IMR-90 (cell line): ENCODE results near the gene ADIG. TPM values are rescaled to one million over a fixed set of nuclear protein-coding genes. Genes with fewer than 3 reads are reported as not detected.

Experiments used
- ATAC-seq: fragments of 200-7000 bp; cut with Tn5 transposase; 2 replicates; pipeline ENCODE4 v1.9.1; 2020; ENCODE audit warnings: low read depth, mild to moderate bottlenecking, moderate library complexity
- BruUV-seq: library from RNA; stranded (reverse); fragments of 400-500 nt; replicated peaks from 2 replicates; lab custom pipeline; 2021; lab: Mats Ljungman, UMichigan
- CTCF ChIA-PET: fragments of 300-600 bp; formaldehyde crosslinking; extraction: SDS; loops from one replicate; lab custom pipeline; 2021; ENCODE audit warnings: antibody characterized with exemption; lab: Yijun Ruan, JAX
- POLR2A ChIA-PET: fragments of 300-600 bp; sonication (Branson Sonifier 250); formaldehyde crosslinking; loops from one replicate; lab custom pipeline; 2022; ENCODE audit warnings: antibody characterized with exemption; ENCODE audit not compliant: unreplicated experiment; lab: Charles Lee
- DNase-seq: peaks from one replicate; pipeline ENCODE4 v3.0.0; 2013
- H2AFZ ChIP-seq: replicated peaks from 2 replicates; pipeline ENCODE3; 2013; ENCODE audit warnings: low read length, mild to moderate bottlenecking; ENCODE audit not compliant: poor library complexity
- H2AK5ac ChIP-seq: 2 replicates; pipeline ENCODE4 v1.6.1; 2013; ENCODE audit warnings: low read depth, low read length, inconsistent platforms
- H2AK9ac ChIP-seq: replicated peaks from 2 replicates; pipeline ENCODE3; 2013; ENCODE audit warnings: mild to moderate bottlenecking, low read depth, low read length, moderate library complexity; ENCODE audit not compliant: poor library complexity
- H2BK120ac ChIP-seq: 2 replicates; pipeline ENCODE4 v1.6.1; 2013; ENCODE audit warnings: low read depth, low read length, inconsistent platforms
- H2BK15ac ChIP-seq: 3 replicates; pipeline ENCODE4 v1.6.1; 2013; ENCODE audit warnings: low read depth, low read length, inconsistent platforms
- H2BK20ac ChIP-seq: 2 replicates; pipeline ENCODE4 v1.6.1; 2013; ENCODE audit warnings: low read depth, mild to moderate bottlenecking, inconsistent platforms, low read length, moderate library complexity
- H2BK5ac ChIP-seq: 2 replicates; pipeline ENCODE4 v1.6.1; 2013; ENCODE audit warnings: mild to moderate bottlenecking, low read depth, low read length, inconsistent platforms; ENCODE audit not compliant: poor library complexity, severe bottlenecking
- H3K14ac ChIP-seq: replicated peaks from 2 replicates; pipeline ENCODE4 v1.6.1; 2013; ENCODE audit warnings: low read depth, low read length, inconsistent platforms
- H3K18ac ChIP-seq: 2 replicates; pipeline ENCODE4 v1.6.1; 2013; ENCODE audit warnings: low read depth, low read length, control low read depth
- H3K23ac ChIP-seq: 2 replicates; pipeline ENCODE4 v1.6.1; 2013; ENCODE audit warnings: low read depth, low read length, inconsistent platforms
- H3K27ac ChIP-seq: 2 replicates; pipeline ENCODE4 v1.5.1; 2013; ENCODE audit warnings: mild to moderate bottlenecking, control low read depth, low read length; ENCODE audit not compliant: insufficient read depth
- H3K27me3 ChIP-seq: 2 replicates; pipeline ENCODE4 v1.6.1; 2013; ENCODE audit warnings: low read length; ENCODE audit not compliant: control insufficient read depth, insufficient read depth
- H3K36me3 ChIP-seq: 2 replicates; pipeline ENCODE4 v1.6.1; 2013; ENCODE audit warnings: low read length, mixed read lengths; ENCODE audit not compliant: control insufficient read depth, insufficient read depth
- H3K4ac ChIP-seq: 2 replicates; pipeline ENCODE4 v1.6.1; 2013; ENCODE audit warnings: low read depth, low read length, inconsistent platforms
- H3K4me1 ChIP-seq: 2 replicates; pipeline ENCODE4 v1.6.1; 2013; ENCODE audit warnings: low read length, mixed read lengths; ENCODE audit not compliant: control insufficient read depth, insufficient read depth
- H3K4me2 ChIP-seq: 2 replicates; pipeline ENCODE4 v1.6.1; 2013; ENCODE audit warnings: low read depth, mild to moderate bottlenecking, control low read depth, low read length, moderate library complexity
- H3K4me3 ChIP-seq: 2 replicates; pipeline ENCODE4 v1.5.1; 2013; ENCODE audit warnings: low read depth, mild to moderate bottlenecking, control low read depth, low read length, moderate library complexity; ENCODE audit not compliant: insufficient read depth
- H3K56ac ChIP-seq: 2 replicates; pipeline ENCODE4 v1.6.1; 2013; ENCODE audit warnings: low read length, inconsistent platforms; ENCODE audit not compliant: insufficient read depth; ENCODE audit errors: extremely low read depth
- H3K79me1 ChIP-seq, 2 experiments: 2 replicates each; pipeline ENCODE4 v1.6.1; 2013; ENCODE audit warnings: low read length in 2 of 2, inconsistent platforms in 1 of 2, low read depth in 1 of 2
- H3K9ac ChIP-seq: 2 replicates; pipeline ENCODE4 v1.6.1; 2013; ENCODE audit warnings: low read depth, low read length, control low read depth
- H3K9me1 ChIP-seq: 2 replicates; pipeline ENCODE4 v1.6.1; 2013; ENCODE audit warnings: low read length, inconsistent platforms; ENCODE audit not compliant: insufficient read depth
- H3K9me3 ChIP-seq: 2 replicates; pipeline ENCODE4 v1.6.1; 2013; ENCODE audit warnings: low read length; ENCODE audit not compliant: control insufficient read depth, insufficient read depth
- H4K20me1 ChIP-seq: 2 replicates; pipeline ENCODE4 v1.6.1; 2013; ENCODE audit warnings: low read length, inconsistent platforms; ENCODE audit not compliant: insufficient read depth
- H4K5ac ChIP-seq: 2 replicates; pipeline ENCODE4 v1.6.1; 2013; ENCODE audit warnings: mild to moderate bottlenecking, low read depth, low read length, control low read depth
- H4K8ac ChIP-seq, 2 experiments: 2 replicates each; pipeline ENCODE4 v1.6.1; 2013; ENCODE audit warnings: low read depth in 2 of 2, low read length in 2 of 2, control low read depth in 1 of 2, inconsistent platforms in 1 of 2
- H4K91ac ChIP-seq: 2 replicates; pipeline ENCODE4 v1.6.1; 2013; ENCODE audit warnings: low read depth, low read length, inconsistent platforms; ENCODE audit not compliant: insufficient read depth
- BHLHE40 ChIP-seq: fragments of 150-350 bp; IDR thresholded peaks from 2 replicates; pipeline ENCODE4 v1.6.1; 2016; ENCODE audit warnings: mild to moderate bottlenecking, low read depth, low read length
- CEBPB ChIP-seq: IDR thresholded peaks from 2 replicates; pipeline ENCODE4 v1.6.1; 2012; ENCODE audit warnings: low read depth, low read length, improper control_type of control experiment
- CHD1 ChIP-seq: IDR thresholded peaks from 2 replicates; pipeline ENCODE4 v1.6.1; 2012; ENCODE audit warnings: low read depth, low read length, improper control_type of control experiment
- FOS ChIP-seq: fragments of 150-350 bp; IDR thresholded peaks from 2 replicates; pipeline ENCODE4 v1.6.1; 2016; ENCODE audit warnings: low read depth, low read length
- MAFK ChIP-seq: IDR thresholded peaks from 2 replicates; pipeline ENCODE4 v1.6.1; 2012; ENCODE audit warnings: low read depth, low read length, improper control_type of control experiment
- MXI1 ChIP-seq: IDR thresholded peaks from 2 replicates; pipeline ENCODE4 v1.6.1; 2012; ENCODE audit warnings: low read depth, mild to moderate bottlenecking, low read length, moderate library complexity, borderline replicate concordance
- NFE2L2 ChIP-seq: fragments of 150-350 bp; IDR thresholded peaks from 2 replicates; pipeline ENCODE4 v1.6.1; 2016; ENCODE audit warnings: low read depth, mild to moderate bottlenecking, low read length
- POLR2A ChIP-seq: IDR thresholded peaks from 2 replicates; pipeline ENCODE4 v1.6.1; 2012; ENCODE audit warnings: mild to moderate bottlenecking, low read depth, low read length
- RAD21 ChIP-seq: IDR thresholded peaks from 2 replicates; pipeline ENCODE4 v1.6.1; 2012; ENCODE audit warnings: low read length, improper control_type of control experiment
- RCOR1 ChIP-seq: IDR thresholded peaks from 2 replicates; pipeline ENCODE4 v1.6.1; 2012; ENCODE audit warnings: mild to moderate bottlenecking, low read length, improper control_type of control experiment; ENCODE audit not compliant: insufficient replicate concordance
- RFX5 ChIP-seq: IDR thresholded peaks from 2 replicates; pipeline ENCODE4 v1.8.0; 2012; ENCODE audit warnings: low read depth, mild to moderate bottlenecking, low read length, moderate library complexity
- WGBS, 2 experiments: methylation state at CpG; one replicate each; pipeline versions ENCODE4 v1.1.5 to v1.1.7; 2013; ENCODE audit warnings: missing lambda C conversion rate in 2 of 2; ENCODE audit not compliant: insufficient read length in 1 of 2; ENCODE audit errors: extremely low coverage in 2 of 2; 5-methylcytosine and 5-hydroxymethylcytosine counted together
- dilution Hi-C: fragments of 300-500 bp; cut with HindIII; formaldehyde crosslinking; loops from one replicate; pipeline ENCODE4 v1.14.3; 2018; ENCODE audit warnings: low sequenced_read_pairs; ENCODE audit not compliant: unreplicated experiment
- in situ Hi-C: fragments of 300-500 bp; cut with MboI; formaldehyde crosslinking; loops from 3 replicates; pipeline ENCODE4 v1.14.3; 2019; ENCODE audit warnings: low sequenced_read_pairs, inconsistent platforms, mixed read lengths
- intact Hi-C: fragments of 100-400 bp; cut with micrococcal nuclease; formaldehyde crosslinking; loops from 2 replicates; pipeline ENCODE4 v1.10.0; 2022
- polyA plus RNA-seq, 3 experiments: library from polyadenylated mRNA; depleted of rRNA; stranded (reverse); fragments of >200 nt; gene quantifications; 2 replicates each; pipeline ENCODE4 v1.2.3, GENCODE V29; 2012; ENCODE audit warnings: low replicate concordance in 1 of 3
- total RNA-seq: library from RNA; depleted of rRNA; stranded (reverse); fragments of >200 nt; gene quantifications from 2 replicates; pipeline ENCODE4 v1.2.3, GENCODE V29; 2012
- TF ChIP-seq, protein P1 (sequence below): fragments of 150-350 bp; IDR thresholded peaks from 2 replicates; pipeline ENCODE4 v1.6.1; 2017; ENCODE audit warnings: mild to moderate bottlenecking, antibody characterized with exemption, low read length, low read depth
- TF ChIP-seq, protein P2 (sequence below): conservative IDR thresholded peaks from 2 replicates; pipeline ENCODE4 v1.5.1; 2012; ENCODE audit warnings: mild to moderate bottlenecking, low read depth, low read length, improper control_type of control experiment

Gene ADIG
- total and polyA plus RNA-seq, 2 of the 4 experiments (the other 2 are of a cell fraction), result not detected

DNA sequence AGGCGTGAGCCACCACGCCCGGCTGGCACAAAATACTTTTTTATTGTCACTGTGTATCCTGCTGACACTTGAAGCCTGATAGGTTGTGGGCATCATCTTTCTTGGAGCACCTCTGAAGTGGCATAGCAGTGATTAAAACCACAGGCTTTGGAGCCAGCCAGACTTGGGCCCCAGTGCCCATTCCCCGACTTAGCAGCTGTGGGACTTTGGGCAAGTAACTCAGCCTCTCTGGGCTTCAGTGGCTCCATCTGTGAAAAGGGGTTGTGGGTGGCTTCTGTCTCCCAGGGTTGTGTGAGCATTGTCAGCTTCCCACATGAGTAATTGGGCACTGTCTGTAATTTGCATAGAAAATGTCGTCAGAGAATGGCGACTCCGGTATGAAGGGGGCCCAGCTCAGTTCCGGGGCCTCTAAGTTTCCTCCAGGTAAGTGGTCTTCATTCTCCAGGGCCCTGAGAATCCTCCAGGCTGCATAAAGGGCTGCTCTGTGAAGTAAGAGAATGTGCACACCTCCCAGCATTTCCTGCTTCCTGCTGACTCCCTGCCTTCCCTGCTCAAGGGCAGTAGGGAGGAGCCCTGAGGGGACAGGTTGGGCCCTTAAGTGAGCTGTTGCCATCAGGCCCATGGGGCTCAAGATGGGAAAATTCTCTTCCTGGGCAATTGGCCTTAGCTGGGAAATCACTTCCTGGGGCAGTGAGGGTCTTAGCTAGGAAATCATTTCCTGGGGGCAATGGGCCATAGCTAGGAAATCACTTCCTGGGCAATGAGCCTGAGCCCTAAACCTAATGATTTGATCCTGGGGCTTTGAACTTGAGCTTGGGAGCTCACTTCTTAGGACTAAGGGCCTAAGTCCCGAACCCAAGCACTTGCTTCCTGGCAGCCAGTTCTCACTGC, 47.8 kb downstream of the ADIG start:
- Histone ChIP-seq H3K23ac (no peak overlapping the region), H3K4ac (no peak overlapping the region), H4K20me1 (no peaks in the 10 kb centered on the region), H2BK120ac (no peak overlapping the region), H3K9me1 (no peaks in the 10 kb centered on the region), H2BK15ac (no peak overlapping the region), H3K4me1 (no peaks in the 10 kb centered on the region), H3K4me3 (no peak overlapping the region), H2BK20ac (no peak overlapping the region), H4K8ac (no peak overlapping the region), H3K56ac (no peak overlapping the region), H3K79me1 (no peaks in the 10 kb centered on the region), H3K27me3 (peaks cover 5% of the 10 kb centered on the region; the same call in 1 of the 2 replicates), H4K91ac (no peak overlapping the region), H2AFZ (no peak overlapping the region), H2BK5ac (no peak overlapping the region), H3K36me3 (no peaks in the 10 kb centered on the region), H2AK5ac (no peak overlapping the region), H3K9me3 (no peaks in the 10 kb centered on the region), H3K14ac (no peak overlapping the region), H3K4me2 (no peak overlapping the region), H3K18ac (no peak overlapping the region), H4K5ac (no peak overlapping the region), H3K9ac (no peak overlapping the region), H3K27ac (no peak overlapping the region), H2AK9ac (no peak overlapping the region)
- ATAC-seq (no peak), DNase-seq (no peak)
- no peak for TF ChIP-seq MXI1
- no peak for TF ChIP-seq CHD1
- no peak for TF ChIP-seq RAD21
- TF ChIP-seq POLR2A, result no peak
- TF ChIP-seq RCOR1, result no peak
- TF ChIP-seq, protein P1, sequence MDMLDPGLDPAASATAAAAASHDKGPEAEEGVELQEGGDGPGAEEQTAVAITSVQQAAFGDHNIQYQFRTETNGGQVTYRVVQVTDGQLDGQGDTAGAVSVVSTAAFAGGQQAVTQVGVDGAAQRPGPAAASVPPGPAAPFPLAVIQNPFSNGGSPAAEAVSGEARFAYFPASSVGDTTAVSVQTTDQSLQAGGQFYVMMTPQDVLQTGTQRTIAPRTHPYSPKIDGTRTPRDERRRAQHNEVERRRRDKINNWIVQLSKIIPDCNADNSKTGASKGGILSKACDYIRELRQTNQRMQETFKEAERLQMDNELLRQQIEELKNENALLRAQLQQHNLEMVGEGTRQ, result no peak
- no peak for TF ChIP-seq FOS
- TF ChIP-seq MAFK, result no peak
- TF ChIP-seq BHLHE40, result no peak
- no peak for TF ChIP-seq NFE2L2
- no peak for TF ChIP-seq RFX5
- no peak for TF ChIP-seq CEBPB
- TF ChIP-seq, protein P2, sequence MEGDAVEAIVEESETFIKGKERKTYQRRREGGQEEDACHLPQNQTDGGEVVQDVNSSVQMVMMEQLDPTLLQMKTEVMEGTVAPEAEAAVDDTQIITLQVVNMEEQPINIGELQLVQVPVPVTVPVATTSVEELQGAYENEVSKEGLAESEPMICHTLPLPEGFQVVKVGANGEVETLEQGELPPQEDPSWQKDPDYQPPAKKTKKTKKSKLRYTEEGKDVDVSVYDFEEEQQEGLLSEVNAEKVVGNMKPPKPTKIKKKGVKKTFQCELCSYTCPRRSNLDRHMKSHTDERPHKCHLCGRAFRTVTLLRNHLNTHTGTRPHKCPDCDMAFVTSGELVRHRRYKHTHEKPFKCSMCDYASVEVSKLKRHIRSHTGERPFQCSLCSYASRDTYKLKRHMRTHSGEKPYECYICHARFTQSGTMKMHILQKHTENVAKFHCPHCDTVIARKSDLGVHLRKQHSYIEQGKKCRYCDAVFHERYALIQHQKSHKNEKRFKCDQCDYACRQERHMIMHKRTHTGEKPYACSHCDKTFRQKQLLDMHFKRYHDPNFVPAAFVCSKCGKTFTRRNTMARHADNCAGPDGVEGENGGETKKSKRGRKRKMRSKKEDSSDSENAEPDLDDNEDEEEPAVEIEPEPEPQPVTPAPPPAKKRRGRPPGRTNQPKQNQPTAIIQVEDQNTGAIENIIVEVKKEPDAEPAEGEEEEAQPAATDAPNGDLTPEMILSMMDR, result no peak
- dilution Hi-C loops, result no loop called here
- BruUV-seq, result no TSS peak
- POLR2A ChIA-PET, result no interaction called here
- WGBS, 2 experiments, result 70% methylated on average over 2 of the region's 9 CpGs; no CpG with 5 or more reads in 1 of the 2 experiments
- intact Hi-C loops, result no loop called here
- in situ Hi-C loops, result no loop called here
- CTCF ChIA-PET, result interaction anchor here (1.6 kb wide), 1 partner anchor 24 kb away, joined by 3 read pairs; no protein-coding TSS in a partner anchor
